Measurements from ENCODE around the gene C2CD4B. TPM values are rescaled to one million over a fixed set of nuclear protein-coding genes. Genes with fewer than 3 reads are reported as not detected.
A peak's percentile ranks its signal among the peaks of the same experiment; 100 is the strongest.

C2CD4B gene, protein sequence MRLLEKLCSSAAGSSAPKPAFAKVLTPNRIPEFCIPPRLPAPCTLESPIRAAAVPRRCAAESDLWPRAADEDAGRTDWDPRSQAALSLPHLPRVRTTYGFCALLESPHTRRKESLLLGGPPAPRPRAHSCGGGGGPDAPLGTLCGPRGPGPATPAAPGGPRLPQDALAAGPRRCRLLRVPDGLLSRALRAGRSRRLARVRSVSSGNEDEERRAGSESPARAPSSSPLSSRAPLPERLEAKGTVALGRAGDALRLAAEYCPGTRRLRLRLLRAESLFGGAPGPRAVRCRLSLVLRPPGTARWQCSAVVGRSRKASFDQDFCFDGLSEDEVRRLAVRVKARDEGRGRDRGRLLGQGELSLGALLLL
- total RNA-seq: not detected in 3 replicates

DNA sequence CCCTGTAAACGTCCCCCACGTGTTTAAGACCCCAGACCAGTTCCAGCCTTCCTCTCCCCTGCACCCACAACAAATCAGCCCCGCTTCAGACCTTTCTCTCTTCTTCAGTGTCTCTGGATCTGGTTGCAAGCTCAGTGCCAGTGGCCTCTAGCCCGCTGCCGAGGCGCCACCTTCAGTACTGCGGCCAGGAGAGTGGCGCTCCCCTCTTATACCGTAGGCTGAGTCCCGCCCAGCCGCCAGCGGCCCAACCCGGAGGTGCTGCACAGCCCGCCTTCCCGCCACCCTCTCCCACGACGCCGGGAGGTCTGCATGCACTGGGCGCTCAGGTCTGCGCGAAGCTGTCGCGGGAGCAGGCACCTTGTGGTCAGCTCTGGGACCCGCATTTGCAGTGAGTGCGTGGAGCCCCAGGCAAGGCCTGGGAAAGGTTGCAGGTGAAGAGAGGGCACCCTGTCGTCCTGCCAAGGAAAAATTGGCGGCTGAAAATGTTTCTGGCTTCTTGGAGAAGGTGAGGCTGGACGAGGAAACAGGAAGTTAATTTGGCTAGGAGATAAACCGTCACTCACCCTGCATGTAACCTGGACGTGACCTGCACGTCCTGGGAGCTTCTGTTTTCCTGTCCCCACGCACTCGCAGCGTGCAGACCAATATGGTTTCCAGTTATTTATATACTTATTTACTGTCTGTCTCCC is at the start of gene C2CD4B:
Gene C2CD4B, minus strand, starts transcription at position 182 of the 689 bp plus-strand sequence. CDS start 301 bp downstream, outside the sequence.
- Mint-ChIP-seq H3K27me3 (ENCODE audit: low read depth) (peaks cover 84% of the 10 kb centered on the region), H3K36me3 (no peaks in the 10 kb centered on the region), H3K4me3 (peak within 1 kb of the TSS; percentile 63), H3K4me1 (peaks cover 11% of the 10 kb centered on the region), H3K27ac (no peak within 1 kb of the TSS), H3K9me3 (no peaks in the 10 kb centered on the region)
- DNase-seq (ENCODE audit: low spot score in 2 of 2, unreplicated experiment in 2 of 2): no peak
- TF ChIP-seq, protein P1, sequence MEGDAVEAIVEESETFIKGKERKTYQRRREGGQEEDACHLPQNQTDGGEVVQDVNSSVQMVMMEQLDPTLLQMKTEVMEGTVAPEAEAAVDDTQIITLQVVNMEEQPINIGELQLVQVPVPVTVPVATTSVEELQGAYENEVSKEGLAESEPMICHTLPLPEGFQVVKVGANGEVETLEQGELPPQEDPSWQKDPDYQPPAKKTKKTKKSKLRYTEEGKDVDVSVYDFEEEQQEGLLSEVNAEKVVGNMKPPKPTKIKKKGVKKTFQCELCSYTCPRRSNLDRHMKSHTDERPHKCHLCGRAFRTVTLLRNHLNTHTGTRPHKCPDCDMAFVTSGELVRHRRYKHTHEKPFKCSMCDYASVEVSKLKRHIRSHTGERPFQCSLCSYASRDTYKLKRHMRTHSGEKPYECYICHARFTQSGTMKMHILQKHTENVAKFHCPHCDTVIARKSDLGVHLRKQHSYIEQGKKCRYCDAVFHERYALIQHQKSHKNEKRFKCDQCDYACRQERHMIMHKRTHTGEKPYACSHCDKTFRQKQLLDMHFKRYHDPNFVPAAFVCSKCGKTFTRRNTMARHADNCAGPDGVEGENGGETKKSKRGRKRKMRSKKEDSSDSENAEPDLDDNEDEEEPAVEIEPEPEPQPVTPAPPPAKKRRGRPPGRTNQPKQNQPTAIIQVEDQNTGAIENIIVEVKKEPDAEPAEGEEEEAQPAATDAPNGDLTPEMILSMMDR (IDR thresholded peaks at IDR 0.05; ENCODE audit: unreplicated experiment): no peak

DNA sequence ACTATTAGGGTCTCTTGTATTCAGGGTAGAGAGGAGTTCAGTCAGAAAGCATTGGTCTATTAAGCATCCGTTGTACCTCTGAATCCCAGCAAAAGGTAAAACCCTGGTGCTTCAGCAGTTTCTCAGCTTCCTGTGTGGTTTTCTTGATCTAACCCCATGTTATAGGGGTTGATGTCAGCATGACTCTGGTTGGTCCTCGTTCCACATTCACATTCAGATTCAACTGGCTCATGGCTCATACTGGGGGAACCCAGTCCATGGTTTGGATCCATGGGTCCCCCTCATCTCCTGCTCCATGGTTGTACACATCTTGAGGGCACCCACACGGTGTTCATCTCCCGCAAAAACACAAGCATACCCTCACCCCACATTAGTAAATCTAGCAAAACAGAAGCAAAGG is 47.7 kb upstream of the C2CD4B start:
- Mint-ChIP-seq H3K4me1 (peaks cover 8% of the 10 kb centered on the region), H3K9me3 (peaks cover 47% of the 10 kb centered on the region), H3K27me3 (ENCODE audit: low read depth) (no peaks in the 10 kb centered on the region), H3K4me3 (no peak overlapping the region), H3K36me3 (peaks cover 5% of the 10 kb centered on the region), H3K27ac (no peak overlapping the region)
- TF ChIP-seq, protein P1 (IDR thresholded peaks at IDR 0.05; ENCODE audit: unreplicated experiment): no peak
- DNase-seq (ENCODE audit: low spot score in 2 of 2, unreplicated experiment in 2 of 2): no peak

DNA sequence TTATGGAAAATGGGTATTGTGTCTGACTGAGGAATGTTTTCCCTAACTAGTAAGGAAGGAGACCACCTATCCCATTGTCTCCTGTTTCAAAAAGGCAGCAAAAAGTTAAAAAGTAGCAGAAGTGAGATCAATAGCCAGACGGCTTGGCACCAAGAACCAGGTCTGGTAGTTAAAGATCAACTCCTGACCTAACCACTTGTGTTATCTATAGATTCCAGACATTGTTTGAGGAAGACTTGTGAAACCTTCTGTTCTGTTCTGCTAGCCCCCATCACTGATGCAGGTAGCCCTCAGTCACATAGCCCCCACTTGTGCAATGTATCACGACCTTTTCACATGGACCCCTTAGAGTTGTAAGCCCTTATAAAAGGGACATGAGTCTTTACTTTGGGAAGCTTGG is 46.3 kb upstream of the C2CD4B start:
- TF ChIP-seq, protein P1 (IDR thresholded peaks at IDR 0.05; ENCODE audit: unreplicated experiment): no peak
- DNase-seq (ENCODE audit: low spot score in 2 of 2, unreplicated experiment in 2 of 2): no peak
- peaks cover 40% of the 10 kb centered on the region for H3K9me3 Mint-ChIP-seq
- H3K27ac Mint-ChIP-seq: no peak overlapping the region
- no peaks in the 10 kb centered on the region for H3K27me3 Mint-ChIP-seq (ENCODE audit: low read depth)
- peaks cover 2% of the 10 kb centered on the region for H3K36me3 Mint-ChIP-seq
- H3K4me3 Mint-ChIP-seq: no peak overlapping the region
- H3K4me1 Mint-ChIP-seq: peaks cover 8% of the 10 kb centered on the region

DNA sequence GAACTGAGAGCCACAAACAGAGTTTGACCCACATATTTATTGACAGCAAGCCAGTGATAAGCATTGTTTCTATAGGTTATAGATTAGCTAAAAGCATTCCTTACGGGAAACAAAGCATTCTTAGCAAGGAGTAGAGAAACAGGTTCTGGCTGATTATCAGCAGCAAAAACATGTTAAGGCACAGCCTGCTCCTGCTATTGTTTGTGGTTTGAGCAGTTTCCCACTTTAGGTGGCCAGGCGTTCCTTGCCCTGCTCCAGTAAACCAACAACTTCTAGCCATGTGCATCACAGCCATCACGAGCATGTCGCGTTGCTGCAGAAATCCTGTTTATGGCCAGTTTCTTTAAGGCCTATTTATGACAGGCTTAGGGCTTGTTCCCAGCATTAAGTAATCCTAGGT is 44.7 kb upstream of the C2CD4B start:
- Mint-ChIP-seq H3K27ac (peak overlapping the region; percentile 74), H3K9me3 (peaks cover 43% of the 10 kb centered on the region), H3K4me1 (peaks cover 8% of the 10 kb centered on the region), H3K27me3 (ENCODE audit: low read depth) (no peaks in the 10 kb centered on the region), H3K4me3 (no peak overlapping the region), H3K36me3 (peaks cover 2% of the 10 kb centered on the region)
- no peak for DNase-seq (ENCODE audit: low spot score in 2 of 2, unreplicated experiment in 2 of 2)
- TF ChIP-seq, protein P1 (IDR thresholded peaks at IDR 0.05; ENCODE audit: unreplicated experiment): no peak

DNA sequence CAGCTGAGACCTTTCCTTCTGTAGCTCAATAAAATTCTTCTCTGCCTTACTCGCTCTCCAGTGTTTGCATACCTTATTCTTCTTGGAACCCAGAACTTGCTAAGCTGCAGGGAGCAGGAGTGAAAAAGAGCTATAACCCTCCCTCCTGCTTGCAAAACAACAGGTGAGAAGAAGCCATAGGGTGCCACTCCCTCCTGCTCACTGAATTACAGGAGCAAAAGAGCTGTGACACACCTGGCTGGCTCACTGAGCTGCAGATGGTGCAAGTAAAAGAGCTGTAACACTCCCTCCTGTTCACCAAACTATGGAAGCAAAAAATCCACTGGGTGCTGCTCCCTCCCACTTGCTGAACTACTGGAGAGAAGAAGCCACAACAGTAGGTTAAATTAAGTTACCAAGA is 44.2 kb upstream of the C2CD4B start:
- peaks cover 2% of the 10 kb centered on the region for H3K36me3 Mint-ChIP-seq
- peak overlapping the region; percentile 74 for H3K27ac Mint-ChIP-seq
- peaks cover 41% of the 10 kb centered on the region for H3K9me3 Mint-ChIP-seq
- peaks cover 8% of the 10 kb centered on the region for H3K4me1 Mint-ChIP-seq
- no peak for DNase-seq (ENCODE audit: low spot score in 2 of 2, unreplicated experiment in 2 of 2)
- no peak overlapping the region for H3K4me3 Mint-ChIP-seq
- no peaks in the 10 kb centered on the region for H3K27me3 Mint-ChIP-seq (ENCODE audit: low read depth)
- TF ChIP-seq, protein P1 (IDR thresholded peaks at IDR 0.05; ENCODE audit: unreplicated experiment): no peak

All from mesothelial cell of epicardium (in vitro differentiated cells).